HG02759 (cell line): ENCODE results near the gene CACNA1E.
"Not testable (repeated sequence)": the region's sequence is repeated elsewhere in the genome, so short reads cannot be mapped to it uniquely, and the experiment has no call there.

Experiments
- ATAC-seq: cut with Tn5 transposase; IDR thresholded peaks from one replicate; pipeline ENCODE4 v1.9.1; 2021; ENCODE audit warnings: mild to moderate bottlenecking, moderate library complexity; ENCODE audit not compliant: unreplicated experiment

CACNA1E gene

GRCh38 chr1:181798191-181798926 lies 315.0 kb downstream of the CACNA1E start:
- ATAC-seq, result no peak

DNA sequence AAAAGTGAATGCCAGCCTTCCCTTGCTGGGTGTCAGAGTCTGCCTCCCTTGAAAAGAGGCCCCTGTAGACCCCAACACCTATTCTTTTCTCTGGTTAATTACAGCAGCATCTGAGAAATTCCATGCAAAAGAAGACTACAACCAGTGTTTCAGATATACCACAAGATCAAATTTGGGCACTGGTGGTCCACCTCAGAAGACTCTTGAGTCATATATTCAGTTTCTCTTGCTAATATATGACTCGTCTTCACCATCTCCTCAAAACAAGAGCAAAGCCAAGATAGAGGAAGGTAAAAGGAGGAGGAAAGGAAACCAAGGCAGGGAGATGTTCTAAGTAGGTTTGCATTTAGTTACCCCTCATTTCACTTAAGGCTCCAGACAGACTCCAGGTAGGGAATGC lies 318.3 kb downstream of the CACNA1E start:
- ATAC-seq, result no peak

GRCh38 chr1:181802466-181802865 lies 319.1 kb downstream of the CACNA1E start:
- no peak for ATAC-seq

DNA sequence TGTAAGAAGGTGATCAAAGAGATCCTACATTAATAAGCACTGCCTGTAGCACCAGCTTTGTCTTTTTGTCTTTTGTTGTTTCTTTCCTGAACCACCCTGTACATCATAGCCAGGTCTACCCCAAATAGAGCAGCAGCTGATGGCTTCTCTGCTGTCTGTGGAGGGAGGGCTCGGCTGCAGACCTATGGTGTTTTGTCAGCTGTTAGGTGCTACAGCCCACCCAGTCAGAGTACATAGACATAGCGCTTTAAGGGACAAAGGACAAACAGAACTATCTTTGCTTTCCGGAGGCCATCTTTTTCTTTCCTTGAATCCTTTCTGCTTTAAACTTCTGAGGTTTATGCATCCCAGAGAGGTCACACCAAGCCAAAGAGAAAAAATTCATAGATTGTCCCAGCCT lies 320.1 kb downstream of the CACNA1E start:
- ATAC-seq, result no peak

- ATAC-seq, result no peak
Observed at GRCh38 chr1:181804989-181805388, 321.7 kb downstream of the CACNA1E start.

- no peak for ATAC-seq
Observed at GRCh38 chr1:181806746-181807145, 323.4 kb downstream of the CACNA1E start.

DNA sequence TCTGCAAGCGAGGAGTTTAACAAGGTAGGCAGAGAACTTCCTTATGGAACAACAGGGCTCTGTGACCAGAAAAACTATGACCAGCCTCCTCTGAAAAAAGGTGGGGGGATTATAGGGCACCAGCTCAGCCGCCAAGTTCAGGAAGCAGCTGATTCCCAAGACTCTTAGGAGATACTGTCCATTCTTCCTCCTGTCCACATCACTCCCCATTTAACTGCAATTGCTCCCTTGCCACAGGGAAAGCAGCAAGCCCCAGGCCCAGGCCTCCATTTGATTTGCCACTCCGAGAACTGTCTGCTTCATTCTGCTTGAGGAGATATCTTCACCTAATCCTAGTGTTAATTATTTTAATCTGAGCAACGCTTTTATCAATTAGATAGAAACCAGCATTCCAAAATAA lies 323.9 kb downstream of the CACNA1E start:
- no peak for ATAC-seq

GRCh38 chr1:181809991-181810545 lies 326.8 kb downstream of the CACNA1E start:
- no peak for ATAC-seq

- ATAC-seq, result no peak
Observed at GRCh38 chr1:181812208-181812607, 328.9 kb downstream of the CACNA1E start.

DNA sequence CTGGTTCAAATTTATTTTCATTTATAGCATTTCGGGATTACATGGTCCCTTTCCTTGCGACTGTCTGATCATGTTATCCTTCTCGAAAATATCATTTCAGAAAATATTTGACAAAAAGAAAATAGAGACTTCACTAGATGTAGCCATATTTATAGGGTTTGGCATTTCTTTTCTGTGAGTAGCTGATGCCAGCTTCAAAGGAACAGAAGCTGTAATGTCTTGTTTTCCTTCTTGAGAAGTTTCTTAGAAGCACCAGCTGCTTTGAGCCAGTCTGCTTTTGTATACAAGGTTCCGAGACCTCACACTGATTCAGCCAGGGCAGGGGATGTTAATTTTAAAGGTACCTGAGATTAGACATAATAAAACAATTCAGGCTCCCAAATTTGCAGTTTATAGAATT lies 329.9 kb downstream of the CACNA1E start:
- no peak for ATAC-seq

GRCh38 chr1:181816608-181817007 lies 333.3 kb downstream of the CACNA1E start:
- ATAC-seq, result no peak

GRCh38 chr1:181817091-181817490 lies 333.8 kb downstream of the CACNA1E start:
- no peak for ATAC-seq

DNA sequence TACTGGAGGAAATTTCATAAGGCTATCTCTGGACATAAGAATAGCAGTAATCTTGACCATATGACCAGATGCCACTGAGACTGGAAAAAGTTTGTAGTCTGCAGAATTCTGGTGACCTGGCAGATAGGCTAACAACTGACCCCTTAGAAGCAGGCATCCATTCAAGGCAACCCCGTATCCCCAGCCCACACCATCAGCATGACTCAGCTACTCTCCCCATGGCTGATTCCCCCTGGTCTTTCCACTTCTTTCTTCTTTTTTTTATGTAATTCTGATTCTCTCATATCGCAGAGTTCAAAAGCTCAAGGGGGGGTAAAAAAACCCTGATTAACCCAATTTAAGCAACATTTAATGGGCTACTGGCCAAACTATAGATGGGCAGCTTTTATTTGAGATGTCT lies 335.1 kb downstream of the CACNA1E start:
- ATAC-seq, result no peak

DNA sequence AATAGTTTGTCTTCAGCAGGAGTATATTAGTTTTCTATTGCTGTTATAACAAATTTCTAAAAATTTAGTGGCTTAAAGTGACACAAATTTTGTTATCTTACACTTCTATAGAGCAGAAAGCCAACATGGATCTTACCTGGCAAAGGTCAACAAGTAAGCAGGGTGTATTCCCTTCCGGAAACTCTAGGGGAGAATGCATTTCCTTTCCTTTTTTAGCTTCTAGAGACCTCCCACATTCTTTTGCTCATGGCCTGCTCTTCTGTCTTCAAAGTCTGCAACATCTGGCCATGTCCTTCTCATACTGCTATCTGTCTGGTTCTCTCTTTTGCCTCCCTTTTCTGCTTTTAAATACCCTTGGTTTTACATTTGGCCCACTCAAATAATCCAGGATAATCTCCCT lies 335.6 kb downstream of the CACNA1E start:
- no peak for ATAC-seq

DNA sequence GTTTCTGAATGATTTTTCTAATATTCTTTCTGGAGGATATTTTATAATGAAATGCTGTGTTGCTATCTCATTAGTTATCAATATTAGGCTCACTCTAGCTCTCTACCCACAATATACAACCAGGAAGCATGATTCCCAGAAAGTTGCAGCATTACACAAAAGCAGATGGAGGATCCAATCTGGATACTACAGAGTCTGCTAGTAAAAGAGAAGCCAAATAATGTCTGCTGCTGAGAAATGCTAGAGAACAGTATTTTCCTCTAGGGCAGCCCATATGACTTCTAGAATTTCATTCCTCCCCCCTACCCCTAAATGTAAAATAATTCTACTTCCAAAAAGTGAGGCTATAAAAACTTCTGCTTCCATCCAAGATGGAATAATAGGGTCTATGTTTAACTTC lies 338.4 kb downstream of the CACNA1E start:
- ATAC-seq, result no peak

DNA sequence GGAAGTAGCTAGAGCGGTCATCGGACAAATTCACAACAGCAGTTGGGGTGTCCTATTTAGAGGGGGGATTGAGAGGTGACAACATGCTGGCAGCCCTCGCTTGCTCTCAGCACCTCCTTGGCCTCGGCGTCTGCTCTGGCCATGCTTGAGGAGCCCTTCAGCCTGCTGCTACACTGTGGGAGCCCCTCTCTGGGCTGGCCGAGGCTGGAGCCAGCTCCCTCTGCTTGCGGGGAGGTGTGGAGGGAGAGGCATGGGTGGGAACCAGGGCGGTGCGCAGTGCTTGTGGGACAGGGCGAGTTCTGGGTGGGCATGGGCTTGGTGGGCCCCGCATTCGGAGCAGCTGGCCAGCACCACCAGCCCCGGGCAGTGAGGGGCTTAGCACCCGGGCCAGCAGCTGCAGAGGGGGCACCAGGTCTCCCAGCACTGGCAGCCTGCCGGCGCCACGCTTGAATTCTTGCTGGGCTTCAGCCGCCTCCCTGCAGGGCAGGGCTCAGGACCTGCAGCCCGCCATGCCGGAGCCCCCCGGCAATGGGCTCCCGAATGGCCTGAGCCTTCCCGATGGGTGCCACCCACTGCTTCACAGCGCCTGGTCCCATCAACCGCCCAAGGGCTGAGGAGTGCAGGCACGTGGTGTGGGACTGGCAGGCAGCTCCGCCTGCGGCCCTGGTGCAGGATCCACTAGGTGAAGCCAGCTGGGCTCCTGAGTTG lies 349.0 kb downstream of the CACNA1E start:
- ATAC-seq, result not testable (repeated sequence)

DNA sequence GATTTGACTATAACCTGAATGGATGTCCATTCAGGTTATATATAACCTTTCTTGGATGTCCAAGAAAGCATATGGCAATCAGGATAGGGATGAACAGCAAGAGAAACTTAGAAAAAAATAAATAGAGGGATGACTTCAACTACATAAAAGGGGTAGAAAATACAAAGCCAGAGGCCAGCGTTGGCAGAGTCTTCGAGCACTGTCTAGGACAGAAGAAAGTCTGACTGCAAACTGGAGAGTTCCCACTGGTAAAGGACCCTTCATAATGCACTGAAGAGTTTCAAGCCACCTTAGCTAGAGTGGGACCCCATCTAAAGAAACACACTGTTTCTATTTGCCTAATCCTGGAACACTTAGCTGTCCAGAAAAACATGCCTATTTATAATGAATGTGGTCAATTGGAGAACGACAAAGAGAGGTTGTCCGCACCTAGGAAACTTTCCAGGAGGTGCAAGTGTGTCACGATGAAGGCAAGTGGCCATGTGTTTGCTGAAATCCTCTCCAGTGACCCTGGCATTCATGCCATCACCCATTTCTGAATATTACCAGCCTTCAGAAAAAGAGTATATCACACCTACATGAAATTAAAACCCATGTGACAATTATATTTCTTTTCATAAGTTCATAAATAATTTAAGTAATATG lies 362.8 kb downstream of the CACNA1E start:
- no peak for ATAC-seq

GRCh38 chr1:181846681-181847080 lies 363.4 kb downstream of the CACNA1E start:
- ATAC-seq, result no peak

- no peak for ATAC-seq
Observed at GRCh38 chr1:181849071-181849470, 365.8 kb downstream of the CACNA1E start.

- not testable (repeated sequence) for ATAC-seq
Observed at GRCh38 chr1:181854212-181854611, 370.9 kb downstream of the CACNA1E start.

DNA sequence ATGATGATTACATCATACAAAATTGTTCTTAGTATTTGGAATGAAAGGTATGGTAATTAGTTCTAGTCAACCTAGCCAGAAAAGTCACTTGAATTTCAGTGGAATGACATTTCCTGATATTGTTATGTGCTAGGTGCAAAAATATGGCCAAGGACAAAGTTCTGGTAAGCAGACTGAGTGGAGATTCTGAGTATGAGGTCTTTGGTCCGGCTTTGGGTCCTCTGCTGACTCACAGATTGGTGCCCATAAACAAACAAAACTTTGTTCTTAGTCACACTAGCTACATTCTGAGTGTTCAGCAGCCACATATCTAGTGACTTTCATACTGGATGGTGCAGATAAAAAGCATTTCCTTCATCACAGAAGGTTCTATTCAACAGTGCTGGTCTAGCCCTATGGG lies 372.1 kb downstream of the CACNA1E start:
- ATAC-seq, result no peak
